ENCODE results near the gene PLIN1. TPM values are rescaled to one million over a fixed set of nuclear protein-coding genes. Genes with fewer than 3 reads are reported as not detected.

Gene PLIN1
- polyA plus RNA-seq, 4 donors = 0.44 to 18.0 (median 4.8) TPM

GRCh38 chr15:89669309-89669865 lies 9.8 kb downstream of the PLIN1 start:
- peaks cover 0 to 14% (median 3%) of the 10 kb centered on the region in 3 donors for H3K4me1 ChIP-seq (ENCODE audit: control insufficient read depth in 3 of 3, insufficient read depth in 2 of 3, low read depth in 1 of 3, low read length in 2 of 3)
- DNase-seq = no peak
- no peaks in the 10 kb centered on the region for H3K36me3 ChIP-seq (ENCODE audit: control insufficient read depth in 3 of 3, insufficient read depth in 2 of 3, low read depth in 1 of 3, low read length in 3 of 3)
- H3K4me3 ChIP-seq (ENCODE audit: low read depth in 1 of 3, low read length in 3 of 3) = no peak overlapping the region
- H3K9me3 ChIP-seq (ENCODE audit: control insufficient read depth in 2 of 2, insufficient read depth in 1 of 2, low read depth in 1 of 2, low read length in 1 of 2) = no peaks in the 10 kb centered on the region
- no peak overlapping the region for H3K27ac ChIP-seq (ENCODE audit: low read depth in 1 of 3, low read length in 2 of 3)
- FAIRE-seq = no peak
- H3K27me3 ChIP-seq (ENCODE audit: control insufficient read depth in 3 of 3, insufficient read depth in 3 of 3, low read length in 3 of 3) = no peaks in the 10 kb centered on the region
- 78 to 82% (median 80%) methylated on average over 9 of the region's 9 CpGs for WGBS, 3 donors

- WGBS, 3 donors = 92 to 96% (median 95%) methylated on average over 3 of the region's 3 CpGs
- FAIRE-seq (no peak), DNase-seq (no peak)
- Histone ChIP-seq H3K9me3 (ENCODE audit: control insufficient read depth in 2 of 2, insufficient read depth in 1 of 2, low read depth in 1 of 2, low read length in 1 of 2) (no peaks in the 10 kb centered on the region), H3K4me3 (ENCODE audit: low read depth in 1 of 3, low read length in 3 of 3) (no peak overlapping the region), H3K4me1 (ENCODE audit: control insufficient read depth in 3 of 3, insufficient read depth in 2 of 3, low read depth in 1 of 3, low read length in 2 of 3) (peaks cover 0 to 15% (median 3%) of the 10 kb centered on the region in 3 donors), H3K27ac (ENCODE audit: low read depth in 1 of 3, low read length in 2 of 3) (no peak overlapping the region), H3K36me3 (ENCODE audit: control insufficient read depth in 3 of 3, insufficient read depth in 2 of 3, low read depth in 1 of 3, low read length in 3 of 3) (no peaks in the 10 kb centered on the region), H3K27me3 (ENCODE audit: control insufficient read depth in 3 of 3, insufficient read depth in 3 of 3, low read length in 3 of 3) (no peaks in the 10 kb centered on the region)
These were observed 11.0 kb downstream of the PLIN1 start for GRCh38 chr15:89668171-89668570.

GRCh38 chr15:89667706-89667960 lies 11.5 kb downstream of the PLIN1 start:
- FAIRE-seq = no peak
- peaks cover 0 to 21% (median 3%) of the 10 kb centered on the region in 3 donors for H3K4me1 ChIP-seq (ENCODE audit: control insufficient read depth in 3 of 3, insufficient read depth in 2 of 3, low read depth in 1 of 3, low read length in 2 of 3)
- no peak for DNase-seq
- H3K27me3 ChIP-seq (ENCODE audit: control insufficient read depth in 3 of 3, insufficient read depth in 3 of 3, low read length in 3 of 3) = no peaks in the 10 kb centered on the region
- H3K9me3 ChIP-seq (ENCODE audit: control insufficient read depth in 2 of 2, insufficient read depth in 1 of 2, low read depth in 1 of 2, low read length in 1 of 2) = no peaks in the 10 kb centered on the region
- no peaks in the 10 kb centered on the region for H3K36me3 ChIP-seq (ENCODE audit: control insufficient read depth in 3 of 3, insufficient read depth in 2 of 3, low read depth in 1 of 3, low read length in 3 of 3)
- WGBS, 3 donors = 94 to 96% (median 95%) methylated on average over 7 of the region's 7 CpGs
- H3K4me3 ChIP-seq (ENCODE audit: low read depth in 1 of 3, low read length in 3 of 3) = no peak overlapping the region
- no peak overlapping the region for H3K27ac ChIP-seq (ENCODE audit: low read depth in 1 of 3, low read length in 2 of 3)

GRCh38 chr15:89666858-89667705 lies 12.1 kb downstream of the PLIN1 start:
- Histone ChIP-seq H3K36me3 (ENCODE audit: control insufficient read depth in 3 of 3, insufficient read depth in 2 of 3, low read depth in 1 of 3, low read length in 3 of 3) (no peaks in the 10 kb centered on the region), H3K4me3 (ENCODE audit: low read depth in 1 of 3, low read length in 3 of 3) (no peak overlapping the region), H3K27ac (ENCODE audit: low read depth in 1 of 3, low read length in 2 of 3) (no peak overlapping the region), H3K27me3 (ENCODE audit: control insufficient read depth in 3 of 3, insufficient read depth in 3 of 3, low read length in 3 of 3) (no peaks in the 10 kb centered on the region), H3K4me1 (ENCODE audit: control insufficient read depth in 3 of 3, insufficient read depth in 2 of 3, low read depth in 1 of 3, low read length in 2 of 3) (peaks cover 0 to 22% (median 3%) of the 10 kb centered on the region in 3 donors), H3K9me3 (ENCODE audit: control insufficient read depth in 2 of 2, insufficient read depth in 1 of 2, low read depth in 1 of 2, low read length in 1 of 2) (no peaks in the 10 kb centered on the region)
- 71 to 82% (median 79%) methylated on average over 12 to 13 of the region's 13 CpGs for WGBS, 3 donors
- DNase-seq = no peak
- FAIRE-seq = no peak

GRCh38 chr15:89666184-89666857 lies 12.8 kb downstream of the PLIN1 start:
- 87 to 90% (median 89%) methylated on average over 8 of the region's 8 CpGs for WGBS, 3 donors

GRCh38 chr15:89665449-89666181 lies 13.6 kb downstream of the PLIN1 start:
- FAIRE-seq (no peak), DNase-seq (peak; percentile 46 to 76)
- WGBS, 3 donors = 1 to 3% (median 2%) methylated on average over 54 to 72 of the region's 72 CpGs
- no peaks in the 10 kb centered on the region for H3K9me3 ChIP-seq (ENCODE audit: control insufficient read depth in 2 of 2, insufficient read depth in 1 of 2, low read depth in 1 of 2, low read length in 1 of 2)
- peaks cover 0 to 19% (median 0%) of the 10 kb centered on the region in 3 donors for H3K4me1 ChIP-seq (ENCODE audit: control insufficient read depth in 3 of 3, insufficient read depth in 2 of 3, low read depth in 1 of 3, low read length in 2 of 3)
- peaks cover 0 to 2% (median 0%) of the 10 kb centered on the region in 3 donors for H3K27me3 ChIP-seq (ENCODE audit: control insufficient read depth in 3 of 3, insufficient read depth in 3 of 3, low read length in 3 of 3)
- H3K27ac ChIP-seq (ENCODE audit: low read depth in 1 of 3, low read length in 2 of 3) = peak overlapping the region; percentile 34 to 70 (median 68)
- no peaks in the 10 kb centered on the region for H3K36me3 ChIP-seq (ENCODE audit: control insufficient read depth in 3 of 3, insufficient read depth in 2 of 3, low read depth in 1 of 3, low read length in 3 of 3)
- peak overlapping the region in 2 of 3 donors; percentile 42 to 55 for H3K4me3 ChIP-seq (ENCODE audit: low read depth in 1 of 3, low read length in 3 of 3)

More at GRCh38 chr15:89666184-89666857, 12.8 kb downstream of the PLIN1 start:
- DNase-seq (no peak), FAIRE-seq (no peak)
- peaks cover 0 to 22% (median 3%) of the 10 kb centered on the region in 3 donors for H3K4me1 ChIP-seq (ENCODE audit: control insufficient read depth in 3 of 3, insufficient read depth in 2 of 3, low read depth in 1 of 3, low read length in 2 of 3)
- H3K4me3 ChIP-seq (ENCODE audit: low read depth in 1 of 3, low read length in 3 of 3) = peak overlapping the region in 1 of 3 donors; percentile 26
- H3K27ac ChIP-seq (ENCODE audit: low read depth in 1 of 3, low read length in 2 of 3) = peak overlapping the region in 2 of 3 donors; percentile 68 to 70
- H3K9me3 ChIP-seq (ENCODE audit: control insufficient read depth in 2 of 2, insufficient read depth in 1 of 2, low read depth in 1 of 2, low read length in 1 of 2) = no peaks in the 10 kb centered on the region
- H3K27me3 ChIP-seq (ENCODE audit: control insufficient read depth in 3 of 3, insufficient read depth in 3 of 3, low read length in 3 of 3) = no peaks in the 10 kb centered on the region
- no peaks in the 10 kb centered on the region for H3K36me3 ChIP-seq (ENCODE audit: control insufficient read depth in 3 of 3, insufficient read depth in 2 of 3, low read depth in 1 of 3, low read length in 3 of 3)

GRCh38 chr15:89664441-89665350 lies 14.5 kb downstream of the PLIN1 start:
- WGBS, 3 donors = 80 to 86% (median 83%) methylated on average over 13 of the region's 13 CpGs
- Histone ChIP-seq H3K4me1 (ENCODE audit: control insufficient read depth in 3 of 3, insufficient read depth in 2 of 3, low read depth in 1 of 3, low read length in 2 of 3) (peaks cover 0 to 19% (median 0%) of the 10 kb centered on the region in 3 donors), H3K9me3 (ENCODE audit: control insufficient read depth in 2 of 2, insufficient read depth in 1 of 2, low read depth in 1 of 2, low read length in 1 of 2) (no peaks in the 10 kb centered on the region), H3K36me3 (ENCODE audit: control insufficient read depth in 3 of 3, insufficient read depth in 2 of 3, low read depth in 1 of 3, low read length in 3 of 3) (no peaks in the 10 kb centered on the region), H3K27ac (ENCODE audit: low read depth in 1 of 3, low read length in 2 of 3) (peak overlapping the region in 1 of 3 donors; percentile 70), H3K27me3 (ENCODE audit: control insufficient read depth in 3 of 3, insufficient read depth in 3 of 3, low read length in 3 of 3) (peaks cover 0 to 6% (median 0%) of the 10 kb centered on the region in 3 donors), H3K4me3 (ENCODE audit: low read depth in 1 of 3, low read length in 3 of 3) (peak overlapping the region in 2 of 3 donors; percentile 42 to 55)
- DNase-seq (no peak), FAIRE-seq (no peak)

Data from small intestine (tissue), 7 donors.